GM10847 (cell line): ENCODE measurements around the gene TRIM71.

Source experiments
- POLR2A ChIP-seq: IDR thresholded peaks from 2 replicates; pipeline ENCODE4 v1.6.1; 2011; ENCODE audit not compliant: insufficient read length; ENCODE audit errors: extremely low read depth

TRIM71 gene

GRCh38 chr3:32837789-32838188, 20.0 kb downstream of the TRIM71 start:
- no peak for TF ChIP-seq POLR2A

- no peak for TF ChIP-seq POLR2A
Measured at GRCh38 chr3:32839714-32840085, 21.9 kb downstream of the TRIM71 start.

- no peak for TF ChIP-seq POLR2A
Measured at GRCh38 chr3:32840086-32840841, 22.5 kb downstream of the TRIM71 start.

- TF ChIP-seq POLR2A: no peak
Measured at GRCh38 chr3:32841341-32841740, 23.5 kb downstream of the TRIM71 start.

- no peak for TF ChIP-seq POLR2A
Measured at GRCh38 chr3:32841867-32842470, 24.2 kb downstream of the TRIM71 start.

GRCh38 chr3:32842531-32842931, 24.7 kb downstream of the TRIM71 start:
- no peak for TF ChIP-seq POLR2A

- no peak for TF ChIP-seq POLR2A
Measured at GRCh38 chr3:32842987-32843386, 25.2 kb downstream of the TRIM71 start.

- no peak for TF ChIP-seq POLR2A
Measured at GRCh38 chr3:32843510-32844321, 25.9 kb downstream of the TRIM71 start.

- no peak for TF ChIP-seq POLR2A
Measured at GRCh38 chr3:32844322-32844654, 26.5 kb downstream of the TRIM71 start.

GRCh38 chr3:32844914-32845313, 27.1 kb downstream of the TRIM71 start:
- no peak for TF ChIP-seq POLR2A

- TF ChIP-seq POLR2A: no peak
Measured at GRCh38 chr3:32847528-32847927, 29.7 kb downstream of the TRIM71 start.

- no peak for TF ChIP-seq POLR2A
Measured at GRCh38 chr3:32848215-32848614, 30.4 kb downstream of the TRIM71 start.

- TF ChIP-seq POLR2A: no peak
Measured at GRCh38 chr3:32849046-32849445, 31.2 kb downstream of the TRIM71 start.

- TF ChIP-seq POLR2A: no peak
Measured at GRCh38 chr3:32850226-32850625, 32.4 kb downstream of the TRIM71 start.

- TF ChIP-seq POLR2A: no peak
Measured at GRCh38 chr3:32850636-32851035, 32.8 kb downstream of the TRIM71 start.

- no peak for TF ChIP-seq POLR2A
Measured at GRCh38 chr3:32852146-32852545, 34.3 kb downstream of the TRIM71 start.

GRCh38 chr3:32855350-32855953, 37.7 kb downstream of the TRIM71 start:
- TF ChIP-seq POLR2A: no peak
